GM18873 (cell line): Measurements from ENCODE around the gene EFCAB8.
"Not testable (repeated sequence)": the region's sequence is repeated elsewhere in the genome, so short reads cannot be mapped to it uniquely, and the experiment has no call there.

Experiments used
- ATAC-seq: cut with Tn5 transposase; IDR thresholded peaks from one replicate; pipeline ENCODE4 v1.9.1; 2021; ENCODE audit warnings: mild to moderate bottlenecking, moderate library complexity, moderate number of reproducible peaks; ENCODE audit not compliant: unreplicated experiment, low FRiP score

The EFCAB8 gene

DNA sequence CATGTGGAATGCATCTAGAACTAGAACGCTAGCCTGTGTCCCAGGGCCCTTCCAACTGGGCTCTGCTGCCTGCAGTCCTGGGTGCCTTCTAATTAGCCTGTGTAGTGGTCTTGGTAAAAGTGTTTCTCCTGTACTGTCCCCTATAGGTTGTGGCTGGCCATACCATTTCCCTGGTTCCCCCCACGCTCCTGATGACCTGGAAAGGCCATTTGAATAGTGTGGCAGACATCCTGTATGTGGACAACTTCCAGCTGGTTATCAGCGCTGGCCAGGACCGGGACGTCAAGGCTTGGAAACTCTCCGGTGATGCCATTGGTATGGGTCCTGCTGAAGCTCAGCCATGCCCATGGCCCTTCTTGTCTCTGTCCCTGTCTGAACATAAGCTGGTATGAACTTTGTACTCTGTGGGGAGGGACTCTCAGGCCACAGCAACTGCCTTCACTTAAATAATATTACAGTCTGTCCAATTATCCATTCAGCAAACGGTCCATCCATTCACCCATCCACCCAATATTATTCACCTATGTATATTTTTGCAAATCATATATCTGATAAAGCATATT, 84.8 kb downstream of the EFCAB8 start:
- no peak for ATAC-seq

DNA sequence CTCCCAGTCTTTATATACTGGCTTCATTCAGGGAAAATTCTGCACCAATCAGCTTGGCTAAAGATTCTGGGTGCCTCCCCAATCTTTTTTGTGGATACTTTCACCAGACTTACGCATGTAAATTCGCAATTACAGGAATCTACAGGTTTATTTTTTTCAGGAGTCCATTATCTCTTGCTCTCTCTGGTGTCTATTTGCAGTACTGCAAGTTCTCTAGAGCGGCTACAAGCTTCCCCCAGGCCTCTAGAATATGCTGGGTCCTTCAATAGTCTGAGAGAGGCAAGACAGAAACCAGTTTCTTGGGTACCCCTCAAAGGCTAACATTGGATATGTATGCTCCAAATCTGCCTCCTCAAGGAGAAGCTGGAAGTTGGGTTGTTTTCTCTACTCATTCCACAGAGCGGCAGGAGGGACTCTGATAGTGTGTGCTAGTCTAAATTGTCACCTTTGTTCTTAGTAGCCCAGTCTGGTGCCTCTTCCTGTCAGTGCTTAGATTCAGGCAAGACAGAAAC, 87.0 kb downstream of the EFCAB8 start:
- no peak for ATAC-seq

DNA sequence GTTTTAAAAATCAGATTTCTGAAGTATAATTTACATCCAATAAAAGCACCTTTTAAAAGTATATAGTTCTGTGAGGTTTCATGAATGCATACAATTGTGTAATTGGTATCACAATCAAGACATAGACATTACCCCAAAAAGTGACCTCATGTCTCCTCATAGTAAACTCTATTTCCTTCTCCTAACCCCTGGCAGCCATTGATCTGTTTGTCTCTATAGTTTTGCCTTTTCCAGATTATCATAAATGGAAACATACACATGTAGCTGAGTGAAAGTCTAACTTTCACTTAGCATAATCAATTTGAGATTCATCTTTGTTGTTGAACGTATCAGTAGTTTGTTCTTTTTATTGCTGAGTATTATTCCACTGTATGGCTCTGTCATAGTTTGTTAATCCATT, 87.9 kb downstream of the EFCAB8 start:
- no peak for ATAC-seq

DNA sequence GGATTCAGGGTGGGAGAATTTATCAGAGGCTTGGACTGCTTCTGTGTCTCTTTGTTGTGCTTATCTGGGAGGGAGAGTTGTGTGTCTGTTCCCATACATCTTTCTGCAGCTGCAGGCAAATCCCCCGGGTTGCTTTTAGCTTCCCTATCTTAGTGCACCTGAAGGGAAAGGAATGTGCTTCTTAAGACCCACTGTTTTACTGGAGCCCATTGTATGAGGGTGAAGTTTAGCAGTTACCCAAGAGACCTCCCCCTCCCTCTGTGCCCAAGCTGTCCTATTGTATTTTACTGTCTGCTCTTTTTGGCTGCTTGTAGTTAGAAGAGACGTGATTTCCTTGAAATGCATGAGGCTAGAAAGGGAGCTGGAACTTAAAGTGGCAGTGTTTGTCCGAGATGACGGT, 91.8 kb downstream of the EFCAB8 start:
- ATAC-seq = not testable (repeated sequence)

DNA sequence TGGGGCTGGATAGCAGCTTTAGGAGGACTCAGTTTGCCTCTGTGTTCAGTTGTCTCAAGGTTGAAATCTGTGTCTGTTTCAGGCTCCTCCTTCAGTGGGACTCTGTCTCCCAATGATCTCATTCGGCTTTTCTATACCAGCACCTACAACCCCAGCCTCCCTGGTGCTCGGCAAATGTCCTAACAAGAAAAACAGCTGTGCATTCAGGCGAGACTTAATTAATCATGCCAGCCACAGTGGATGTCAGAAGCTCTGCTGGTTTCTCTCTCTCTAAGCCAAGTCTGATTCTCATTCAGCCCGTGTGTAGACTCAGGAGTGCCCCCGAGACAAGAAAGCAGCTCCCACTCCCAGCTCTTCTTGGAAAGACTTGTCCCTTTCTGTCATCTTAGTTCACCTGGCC, 98.7 kb downstream of the EFCAB8 start:
- no peak for ATAC-seq

DNA sequence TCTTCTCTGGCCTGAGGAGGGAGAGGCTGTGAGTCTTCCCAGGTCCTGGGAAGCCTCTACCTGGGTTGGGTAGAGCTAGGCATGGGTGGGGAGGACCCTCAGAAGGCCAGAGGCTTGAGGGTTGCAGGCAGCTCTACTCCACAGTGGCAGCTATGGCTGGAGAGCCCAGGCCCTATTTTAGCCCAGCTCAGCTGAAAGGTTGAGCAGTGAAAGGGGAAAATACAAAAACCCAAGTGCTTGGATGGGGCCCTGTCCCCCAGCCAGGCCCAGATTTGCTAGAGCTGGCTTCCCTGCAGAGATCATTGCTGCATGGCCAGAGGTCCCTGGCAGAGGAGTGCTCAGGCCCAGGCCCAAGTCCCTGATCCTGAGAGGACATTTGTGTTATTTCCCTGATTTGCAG, 99.9 kb downstream of the EFCAB8 start:
- ATAC-seq = no peak

DNA sequence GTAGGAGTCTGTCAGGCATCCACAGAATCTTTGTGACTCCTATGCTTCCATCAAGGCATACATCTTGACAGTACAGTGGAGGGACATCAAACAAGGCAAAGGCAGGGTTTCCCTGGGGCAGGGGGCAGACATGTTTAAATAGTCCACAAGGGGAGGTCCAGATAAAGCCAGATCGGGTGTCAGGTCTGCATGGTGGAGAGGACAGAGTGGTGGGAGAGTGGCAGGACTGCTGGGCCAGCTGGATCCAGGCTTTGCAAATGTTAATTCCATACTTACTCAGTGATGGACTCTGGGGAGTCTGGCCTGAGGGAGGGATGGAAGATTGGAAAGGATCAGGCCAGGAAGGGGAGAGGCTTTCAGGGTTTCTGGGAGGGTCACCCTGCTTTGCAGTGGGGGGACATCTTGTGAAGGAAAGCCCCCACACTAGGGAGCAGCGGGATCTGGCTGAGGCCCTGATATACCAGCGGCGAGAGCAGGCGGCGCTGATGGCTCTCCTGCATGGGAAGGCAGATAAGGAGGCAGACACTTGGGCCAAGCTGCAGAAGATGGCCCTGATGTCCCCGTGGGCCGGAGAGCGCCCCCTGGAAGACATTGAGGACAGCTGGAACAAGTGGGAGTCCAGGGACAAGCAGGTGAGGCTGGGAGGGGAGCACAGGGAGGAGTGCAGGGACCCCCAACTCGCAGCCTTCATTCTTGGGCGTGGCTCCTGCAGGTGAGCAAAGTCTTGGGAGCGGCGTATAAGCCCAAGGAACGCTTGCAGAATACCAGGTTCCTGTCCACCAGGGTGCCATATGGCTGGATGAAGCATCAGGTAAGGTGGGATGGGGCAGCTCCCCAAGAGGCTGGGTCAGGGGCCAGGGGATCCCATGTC, 100.9 kb downstream of the EFCAB8 start:
- no peak for ATAC-seq

DNA sequence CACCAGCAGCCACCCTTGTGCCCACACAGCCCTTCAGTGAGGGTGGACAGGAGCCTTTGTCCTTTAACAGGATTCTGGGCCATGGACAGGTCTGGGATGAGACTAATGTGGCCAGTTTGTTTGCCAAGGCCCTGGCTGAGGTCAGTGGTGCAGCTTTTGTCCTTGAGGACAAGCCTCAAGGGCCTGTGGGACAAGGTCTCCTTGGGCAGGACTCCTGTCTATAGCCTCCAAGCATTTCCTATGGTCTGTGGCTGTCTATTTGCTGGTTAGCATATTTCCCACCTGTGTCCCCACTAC, 101.4 kb downstream of the EFCAB8 start:
- no peak for ATAC-seq

DNA sequence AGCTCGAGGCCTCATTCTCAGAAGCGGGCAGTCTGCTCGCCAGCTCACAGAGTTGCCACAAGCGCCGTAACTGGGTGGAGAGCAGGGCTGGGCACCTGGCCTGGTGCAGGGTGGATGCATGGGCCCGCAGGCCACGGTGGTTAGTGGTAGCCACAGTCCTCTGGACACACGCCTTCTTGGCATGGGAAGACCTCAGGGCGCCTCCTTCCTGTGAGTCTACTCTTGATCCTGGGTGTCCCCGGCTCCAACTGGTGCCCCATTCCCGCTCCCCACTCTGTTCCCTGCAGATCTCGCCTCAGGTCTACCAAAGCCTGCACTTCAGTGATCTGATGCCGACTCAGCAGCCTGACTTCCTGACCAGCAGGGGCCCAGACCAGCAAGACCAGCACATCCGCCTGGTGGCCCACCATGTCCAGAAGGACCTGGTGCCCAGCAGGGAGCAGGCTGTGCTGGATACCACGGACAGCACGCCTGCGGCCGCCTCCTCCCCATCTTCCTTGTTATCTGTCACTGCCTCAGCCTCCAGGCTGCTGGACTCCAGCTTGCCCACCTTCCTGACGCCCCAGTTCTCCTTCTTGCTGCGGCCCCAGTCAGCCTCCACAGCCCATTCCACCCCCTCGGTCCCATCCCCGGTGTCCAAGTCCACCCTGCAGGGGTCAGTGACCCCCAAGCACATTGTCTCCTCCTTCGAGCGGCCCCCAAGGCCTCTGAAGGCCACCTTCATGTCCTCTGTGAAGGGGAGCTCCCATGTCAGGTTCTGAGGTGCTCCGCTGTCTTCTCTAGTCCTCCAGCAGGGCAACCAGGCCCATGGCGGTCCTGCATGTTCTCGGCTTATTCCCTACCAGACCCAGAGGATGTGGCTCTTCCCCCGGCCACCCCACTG, 102.4 kb downstream of the EFCAB8 start:
- no peak for ATAC-seq

DNA sequence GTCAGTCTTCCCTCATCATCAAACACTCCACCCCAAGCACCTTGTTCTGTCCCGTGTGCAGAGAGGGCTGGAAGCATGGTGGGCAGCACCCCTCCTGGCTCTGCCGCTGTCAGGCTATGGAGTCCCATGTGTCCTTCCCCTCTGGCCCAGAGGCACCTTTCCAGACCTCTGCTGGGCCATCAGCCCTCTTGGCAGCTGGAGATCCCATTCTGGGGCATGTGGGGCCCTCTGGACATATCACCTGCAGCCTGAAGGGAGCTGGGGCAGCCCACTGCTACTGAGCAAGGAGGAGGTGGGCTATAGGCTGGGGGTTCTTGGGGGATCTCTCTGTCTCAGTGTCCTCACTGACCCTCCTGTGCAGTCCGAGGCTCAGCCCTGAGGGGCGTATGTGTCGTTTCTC, 103.3 kb downstream of the EFCAB8 start:
- no peak for ATAC-seq

DNA sequence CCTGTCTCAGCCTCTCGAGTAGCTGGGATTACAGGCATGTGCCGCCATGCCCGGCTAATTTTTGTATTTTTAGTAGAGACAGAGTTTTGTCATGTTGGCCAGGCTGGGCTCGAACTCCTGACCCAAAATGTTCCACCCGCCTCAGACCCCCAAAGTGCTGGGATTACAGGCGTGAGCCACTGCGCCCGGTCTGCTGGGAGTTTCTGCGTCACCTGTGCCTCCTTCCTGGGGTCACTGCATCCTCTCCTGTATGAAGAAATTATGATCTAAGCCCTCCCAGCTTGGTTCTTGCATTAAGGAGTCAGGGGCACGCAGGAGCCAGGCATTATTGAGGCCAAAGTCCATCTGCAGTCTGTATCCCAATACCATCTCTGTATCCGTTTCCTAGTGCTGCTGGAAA, 103.9 kb downstream of the EFCAB8 start:
- ATAC-seq = not testable (repeated sequence)

DNA sequence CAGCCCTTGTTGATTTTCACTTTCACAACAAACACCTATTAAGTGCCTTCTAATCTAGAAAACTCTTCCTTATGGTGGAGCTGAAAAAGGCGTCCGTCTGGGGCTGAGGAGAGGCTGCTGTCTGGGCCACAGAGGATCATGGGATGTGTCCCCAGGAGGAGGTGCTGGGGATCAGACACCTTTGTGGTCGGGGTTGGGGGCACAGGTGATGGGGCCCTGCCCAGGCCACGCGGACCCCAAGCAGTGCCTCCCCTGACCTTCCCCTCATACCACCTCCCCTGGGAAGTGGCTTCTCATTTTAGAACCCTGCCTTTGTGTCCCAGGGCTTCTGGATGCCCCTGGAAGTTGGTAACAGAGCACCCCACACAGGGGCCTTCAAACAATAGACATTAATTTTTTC, 104.5 kb downstream of the EFCAB8 start:
- ATAC-seq = no peak

DNA sequence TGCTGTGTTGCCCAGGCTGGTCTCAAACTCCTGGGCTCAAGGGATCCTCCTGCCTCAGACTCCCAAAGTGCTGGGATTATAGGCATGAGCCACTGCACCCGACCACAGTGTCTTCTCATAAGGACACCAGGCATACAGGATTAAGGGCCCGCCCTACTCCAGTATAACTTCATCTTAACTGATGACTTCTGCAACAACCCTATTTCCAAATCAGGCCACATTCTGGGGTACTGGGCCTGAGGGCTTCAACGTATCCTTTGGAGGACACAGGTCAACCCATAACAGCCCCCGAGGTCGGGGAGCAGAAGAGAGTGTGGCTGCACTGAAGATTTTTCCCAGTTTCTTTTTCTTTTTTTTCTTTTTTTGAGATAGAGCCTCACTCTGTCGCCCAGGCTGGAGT, 105.9 kb downstream of the EFCAB8 start:
- no peak for ATAC-seq

DNA sequence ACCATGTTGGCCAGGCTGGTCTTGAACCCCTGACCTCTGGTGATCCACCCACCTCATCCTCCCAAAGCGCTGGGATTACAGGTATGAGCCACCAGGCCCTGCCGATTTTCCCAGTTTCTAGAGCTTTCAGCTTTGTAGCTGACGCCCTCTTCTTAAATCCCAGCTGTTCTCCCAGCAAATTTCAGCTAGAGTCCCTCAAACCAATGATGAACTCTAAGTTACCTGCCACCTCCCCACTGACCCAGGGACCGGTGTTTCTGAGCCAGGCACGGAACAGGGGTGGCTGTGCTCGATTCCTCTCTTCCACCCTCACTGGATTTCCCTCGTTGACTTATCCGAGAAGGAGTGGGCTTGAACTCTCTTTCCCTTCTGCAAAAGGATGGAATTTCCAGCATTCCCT, 106.4 kb downstream of the EFCAB8 start:
- ATAC-seq = no peak

DNA sequence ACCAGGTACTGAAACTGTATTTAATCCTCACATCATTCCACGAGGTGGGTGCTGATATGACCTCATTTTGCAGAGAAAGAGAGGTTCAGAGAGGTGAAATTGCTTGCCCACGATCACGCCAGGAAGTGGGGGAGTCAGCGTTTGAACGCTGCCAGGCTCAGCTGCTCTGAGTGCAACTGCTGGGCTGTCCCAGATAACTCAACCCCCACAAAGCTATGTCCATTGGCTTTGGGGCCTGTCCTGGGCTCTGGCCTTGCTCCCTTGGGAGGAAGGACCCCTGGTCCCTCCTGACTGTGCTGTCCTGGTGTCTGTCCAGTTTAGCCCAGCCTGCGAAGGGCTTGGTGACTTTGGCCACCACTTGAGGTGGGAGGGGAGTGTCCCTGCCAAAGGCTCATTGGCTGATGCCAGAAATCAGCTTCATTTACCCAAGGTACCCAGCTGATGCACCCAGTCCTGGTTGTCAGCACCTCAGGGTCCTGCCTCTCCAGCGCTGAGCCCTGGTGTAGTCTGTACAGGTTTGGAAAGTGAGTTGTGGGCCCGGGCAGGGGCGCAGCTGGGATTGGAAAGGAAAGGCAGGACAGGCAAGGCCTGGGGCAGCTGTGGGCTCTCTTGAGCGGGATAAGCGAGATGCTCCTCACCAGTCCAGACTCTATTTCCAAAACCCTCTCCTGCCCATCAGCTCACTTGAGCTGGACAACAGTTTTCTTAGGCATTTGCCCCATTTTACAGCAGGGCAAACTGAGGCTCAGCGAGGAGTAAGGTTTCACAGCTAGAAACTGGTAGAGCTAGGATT, 107.1 kb downstream of the EFCAB8 start:
- no peak for ATAC-seq

DNA sequence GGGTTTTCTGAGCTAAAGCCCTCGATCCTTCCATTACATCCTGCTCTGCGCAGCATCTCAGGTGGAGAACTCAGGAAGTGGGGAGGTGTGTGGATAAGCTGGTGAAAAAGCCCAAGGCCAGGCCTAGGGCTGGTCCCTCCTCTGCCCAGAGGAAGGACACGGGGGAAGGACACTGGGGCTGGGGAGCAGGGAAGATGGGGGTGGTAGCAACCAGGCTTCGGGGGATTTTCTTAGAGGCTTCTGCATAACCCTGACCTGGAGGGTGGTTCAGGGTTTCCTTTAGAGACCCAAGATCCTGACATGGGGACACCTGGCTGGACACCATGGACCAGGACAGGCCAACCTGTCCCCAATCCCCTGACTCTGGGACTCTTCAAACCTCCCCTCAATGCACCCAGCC, 107.7 kb downstream of the EFCAB8 start:
- no peak for ATAC-seq

DNA sequence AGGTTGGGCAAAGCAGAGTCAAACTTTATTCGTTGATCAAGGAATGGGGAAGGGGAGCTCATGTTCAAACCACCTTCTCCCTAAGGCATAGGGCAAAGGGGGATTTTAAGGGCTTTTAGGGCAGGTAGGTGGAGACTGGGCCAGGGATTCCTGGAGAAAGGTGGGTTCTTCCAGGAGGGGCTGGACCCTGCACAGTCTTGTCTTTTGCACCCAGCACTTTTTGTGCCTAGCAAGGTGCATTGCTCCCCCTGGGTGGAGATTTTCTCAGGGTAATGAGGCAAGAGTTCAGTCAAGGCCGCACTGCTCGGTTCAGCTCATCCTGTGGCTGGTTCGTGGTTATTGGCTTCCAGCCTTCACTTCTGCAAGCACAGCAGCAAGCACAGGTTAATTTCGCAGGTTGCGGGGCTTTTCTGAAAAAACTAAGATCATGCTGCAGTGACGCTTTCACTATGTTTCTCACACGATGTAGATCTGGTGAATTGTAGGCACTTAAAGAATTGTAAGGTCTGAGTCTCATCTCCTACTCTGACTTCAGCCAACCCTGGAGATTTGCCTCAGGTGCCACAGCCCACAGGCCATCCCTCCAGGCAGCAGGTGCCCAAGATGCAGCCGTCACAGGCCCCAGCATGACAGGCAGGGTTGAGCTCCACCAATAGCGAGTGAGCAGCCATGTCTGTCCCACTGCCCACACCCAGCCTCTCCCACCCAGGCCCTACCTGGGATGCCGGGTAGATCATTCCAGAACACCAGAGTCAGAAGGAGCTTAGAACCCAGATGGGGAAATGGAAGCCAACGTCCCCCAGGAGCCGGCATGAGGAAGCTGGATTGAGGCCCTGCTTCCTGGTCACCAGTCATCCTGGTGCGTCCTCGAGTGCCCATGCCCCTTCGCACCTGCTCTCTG, 108.4 kb downstream of the EFCAB8 start:
- ATAC-seq = no peak

DNA sequence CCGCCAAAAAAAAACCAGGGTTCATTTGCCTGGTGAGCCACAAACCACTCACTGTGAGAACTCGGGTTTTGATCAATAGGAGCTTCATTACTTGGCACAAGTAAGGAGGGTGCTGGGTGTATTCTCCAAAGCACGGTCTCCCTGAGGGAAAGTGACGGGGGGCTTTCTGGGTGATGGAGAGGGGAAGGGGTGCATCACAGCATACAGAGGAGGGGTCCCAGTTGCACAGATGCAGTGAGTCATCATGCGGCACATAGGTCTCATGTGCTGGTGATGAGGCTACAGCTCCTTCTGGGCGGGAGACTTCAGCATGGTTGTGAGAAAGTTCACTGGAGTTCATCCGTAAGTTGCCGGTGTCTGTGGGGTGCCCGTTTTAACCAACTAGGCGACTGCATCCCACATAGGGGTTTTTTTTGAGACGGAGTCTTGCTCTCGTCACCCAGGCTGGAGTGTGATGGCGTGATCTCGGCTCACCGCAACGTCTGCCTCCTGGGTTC, 109.3 kb downstream of the EFCAB8 start:
- no peak for ATAC-seq

DNA sequence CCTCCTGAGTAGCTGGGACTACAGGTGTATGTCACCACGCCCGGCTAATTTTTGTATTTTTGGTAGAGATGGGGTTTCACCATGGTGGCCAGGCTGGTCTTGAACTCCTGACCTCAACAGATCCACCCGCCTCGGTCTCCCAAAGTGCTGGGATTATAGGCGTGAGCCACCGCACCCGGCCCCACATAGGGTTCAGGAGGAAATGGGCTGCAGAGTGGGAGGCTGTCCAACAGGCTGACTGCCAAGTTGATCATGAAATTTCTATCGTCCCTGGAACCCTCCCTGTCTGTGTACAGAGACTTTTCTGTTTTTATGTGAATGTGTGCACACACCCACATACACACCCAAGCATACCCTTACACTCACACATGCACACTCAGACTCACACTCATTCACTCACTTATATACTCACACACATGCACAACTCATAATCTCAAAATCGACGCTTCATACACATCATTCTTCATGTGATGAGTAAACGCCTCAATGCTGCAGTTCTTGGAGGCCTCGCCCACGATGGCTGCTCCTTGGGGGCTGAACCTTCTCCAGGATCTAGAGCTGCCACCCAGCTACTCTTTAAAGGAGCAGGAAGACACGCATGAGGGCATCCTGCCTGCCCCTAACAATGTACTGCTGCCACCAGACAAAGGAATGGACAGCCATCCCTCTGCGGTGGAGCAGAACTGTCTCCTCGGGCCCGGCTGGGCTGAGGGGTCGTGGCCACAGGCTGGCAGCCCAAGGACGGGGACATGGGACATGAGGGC, 109.9 kb downstream of the EFCAB8 start:
- no peak for ATAC-seq
